Astrocyte (in vitro differentiated cells and primary cell): ENCODE data around the gene CDH7.

Experiments used
- EZH2 ChIP-seq: IDR thresholded peaks from 2 replicates; pipeline ENCODE4 v1.6.1; 2012; ENCODE audit warnings: mild to moderate bottlenecking, low read length, inconsistent platforms; ENCODE audit not compliant: insufficient read depth
- TF ChIP-seq, protein P1 (sequence below): IDR thresholded peaks from 2 replicates; pipeline ENCODE4 v1.5.1; 2011; ENCODE audit warnings: low read depth, mild to moderate bottlenecking, inconsistent platforms, low read length, moderate library complexity; ENCODE audit not compliant: insufficient read depth

GRCh38 chr18:65753520-65753919 is 2.7 kb downstream of the CDH7 start:
- TF ChIP-seq, protein P1, sequence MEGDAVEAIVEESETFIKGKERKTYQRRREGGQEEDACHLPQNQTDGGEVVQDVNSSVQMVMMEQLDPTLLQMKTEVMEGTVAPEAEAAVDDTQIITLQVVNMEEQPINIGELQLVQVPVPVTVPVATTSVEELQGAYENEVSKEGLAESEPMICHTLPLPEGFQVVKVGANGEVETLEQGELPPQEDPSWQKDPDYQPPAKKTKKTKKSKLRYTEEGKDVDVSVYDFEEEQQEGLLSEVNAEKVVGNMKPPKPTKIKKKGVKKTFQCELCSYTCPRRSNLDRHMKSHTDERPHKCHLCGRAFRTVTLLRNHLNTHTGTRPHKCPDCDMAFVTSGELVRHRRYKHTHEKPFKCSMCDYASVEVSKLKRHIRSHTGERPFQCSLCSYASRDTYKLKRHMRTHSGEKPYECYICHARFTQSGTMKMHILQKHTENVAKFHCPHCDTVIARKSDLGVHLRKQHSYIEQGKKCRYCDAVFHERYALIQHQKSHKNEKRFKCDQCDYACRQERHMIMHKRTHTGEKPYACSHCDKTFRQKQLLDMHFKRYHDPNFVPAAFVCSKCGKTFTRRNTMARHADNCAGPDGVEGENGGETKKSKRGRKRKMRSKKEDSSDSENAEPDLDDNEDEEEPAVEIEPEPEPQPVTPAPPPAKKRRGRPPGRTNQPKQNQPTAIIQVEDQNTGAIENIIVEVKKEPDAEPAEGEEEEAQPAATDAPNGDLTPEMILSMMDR: peak; percentile 31
- TF ChIP-seq EZH2: no peak
